GM18861 (cell line): Measurements from ENCODE around the gene CTSL.

Experiments used
- ATAC-seq: cut with Tn5 transposase; IDR thresholded peaks from one replicate; pipeline ENCODE4 v1.9.1; 2021; ENCODE audit not compliant: unreplicated experiment

CTSL gene

DNA sequence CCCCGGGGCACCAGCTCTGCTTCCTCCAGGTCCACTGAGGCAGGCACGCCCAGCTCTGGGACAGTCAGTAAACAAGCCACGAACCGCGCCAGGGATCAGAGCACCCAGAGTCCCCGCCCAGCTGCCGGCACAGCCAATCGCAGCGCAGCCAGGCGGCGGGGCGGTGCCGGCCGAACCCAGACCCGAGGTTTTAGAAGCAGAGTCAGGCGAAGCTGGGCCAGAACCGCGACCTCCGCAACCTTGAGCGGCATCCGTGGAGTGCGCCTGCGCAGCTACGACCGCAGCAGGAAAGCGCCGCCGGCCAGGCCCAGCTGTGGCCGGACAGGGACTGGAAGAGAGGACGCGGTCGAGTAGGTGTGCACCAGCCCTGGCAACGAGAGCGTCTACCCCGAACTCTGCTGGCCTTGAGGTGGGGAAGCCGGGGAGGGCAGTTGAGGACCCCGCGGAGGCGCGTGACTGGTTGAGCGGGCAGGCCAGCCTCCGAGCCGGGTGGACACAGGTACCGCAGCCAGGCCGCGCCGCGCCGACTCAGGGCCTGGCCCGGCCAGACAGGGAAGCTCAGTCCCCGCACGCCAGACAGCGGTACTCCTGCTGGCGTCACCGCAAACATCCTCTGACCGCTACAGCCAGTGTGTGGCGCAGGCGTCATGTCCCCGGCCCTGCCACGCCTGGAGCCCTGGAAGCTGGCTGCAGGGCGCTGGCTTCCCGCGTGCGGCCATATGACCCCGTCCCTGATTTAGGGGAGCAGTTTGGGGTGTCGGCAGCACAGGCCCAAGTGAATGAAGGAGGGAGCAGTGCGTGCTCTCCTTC, at the start of gene CTSL:
TSS of gene CTSL (plus strand) at position 220 of the 810 bp plus-strand sequence. CDS start 1,485 bp downstream, outside the sequence.
- no peak for ATAC-seq

DNA sequence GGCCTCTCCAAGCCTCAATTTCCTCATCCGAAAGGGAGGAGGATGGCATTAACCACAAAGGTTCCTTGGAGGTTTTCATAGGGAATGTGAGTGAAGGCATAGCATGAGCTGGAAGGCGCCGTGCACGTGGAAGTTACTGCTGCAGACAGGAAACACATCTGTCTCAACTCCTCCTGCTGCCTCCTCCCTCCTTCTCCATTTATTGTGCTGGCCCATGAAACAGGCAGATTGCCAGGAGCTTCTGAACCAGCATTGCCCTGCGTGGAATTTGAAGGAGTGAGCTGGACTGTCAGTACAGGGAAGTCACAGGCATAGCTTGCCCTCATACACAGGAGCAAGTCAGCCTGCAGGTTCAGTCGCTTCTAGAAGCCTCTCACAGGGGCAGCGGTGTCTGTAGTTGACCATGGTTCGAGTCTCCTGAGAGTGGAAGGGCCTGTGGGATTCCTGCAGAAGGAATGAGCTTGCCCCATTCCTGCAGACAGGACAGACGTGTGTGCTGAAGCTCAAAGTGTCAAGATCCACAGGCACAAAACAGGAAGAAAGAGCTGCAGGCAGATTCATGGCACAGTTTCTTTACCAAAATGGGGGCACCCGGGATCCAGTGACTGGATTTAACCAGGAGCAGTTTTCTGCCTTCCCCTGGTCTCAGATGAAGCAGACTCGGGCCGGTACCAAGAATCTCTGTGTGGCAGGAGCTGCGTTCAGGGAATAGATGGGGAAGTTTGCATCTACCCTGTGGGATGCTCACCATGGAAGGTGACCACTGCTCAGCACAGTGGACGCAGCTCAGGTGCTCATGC, 48.7 kb upstream of the CTSL start:
- no peak for ATAC-seq

GRCh38 chr9:87677776-87678587, 47.9 kb upstream of the CTSL start:
- no peak for ATAC-seq

DNA sequence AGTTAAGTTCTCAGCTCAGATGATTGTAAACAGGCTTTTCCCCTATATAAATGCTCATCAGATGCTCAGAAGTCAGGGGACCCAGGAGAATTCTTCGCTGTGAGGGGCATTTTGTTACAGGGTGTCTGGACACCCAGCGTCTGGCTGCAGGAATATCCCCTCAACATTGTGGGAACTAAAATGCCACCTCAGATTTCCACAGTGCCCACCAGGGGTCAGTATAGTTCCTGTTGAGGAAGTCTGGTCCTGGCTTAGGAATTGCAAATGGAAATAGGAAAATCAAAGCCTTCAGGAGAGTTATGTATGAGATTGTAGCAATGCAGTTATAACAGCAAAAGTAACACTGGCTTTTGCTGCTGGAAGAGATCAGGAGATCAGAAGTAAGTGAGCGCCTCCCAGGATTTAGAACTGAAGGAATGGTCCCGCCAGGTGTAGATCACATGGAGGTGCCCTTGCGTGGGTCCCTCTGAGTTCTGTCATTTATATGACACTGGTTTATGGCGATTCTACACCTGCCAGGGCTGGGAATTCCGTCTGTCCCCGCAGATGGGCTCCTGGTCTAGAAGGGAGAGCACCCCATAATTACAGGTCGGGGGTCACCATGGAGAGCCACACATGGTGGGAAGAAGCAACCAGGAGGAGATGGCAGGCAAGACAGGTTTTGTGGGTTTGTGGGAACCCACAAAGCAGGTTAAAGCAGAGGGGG, 47.1 kb upstream of the CTSL start:
- ATAC-seq: no peak

GRCh38 chr9:87681271-87682061, 44.5 kb upstream of the CTSL start:
- ATAC-seq: no peak

DNA sequence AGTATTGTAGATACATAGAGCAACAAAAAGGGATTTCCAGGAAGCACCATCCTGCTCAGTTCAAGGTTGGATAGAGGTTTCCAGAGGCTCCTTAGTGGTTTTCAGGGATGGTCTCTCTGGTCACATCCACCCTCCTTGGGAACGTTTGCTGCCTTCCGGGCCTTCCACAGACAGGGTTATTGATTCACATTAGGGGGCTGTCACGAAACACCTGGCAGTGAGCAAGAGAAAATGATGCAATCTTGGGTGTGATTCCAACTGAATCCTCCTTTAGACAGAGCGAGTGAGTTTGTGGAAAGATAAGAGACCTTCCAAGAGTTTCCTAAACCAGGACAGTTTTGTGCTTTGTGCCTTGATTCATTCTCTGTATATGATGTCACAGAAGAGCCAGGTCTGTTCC, 43.8 kb upstream of the CTSL start:
- ATAC-seq: no peak

DNA sequence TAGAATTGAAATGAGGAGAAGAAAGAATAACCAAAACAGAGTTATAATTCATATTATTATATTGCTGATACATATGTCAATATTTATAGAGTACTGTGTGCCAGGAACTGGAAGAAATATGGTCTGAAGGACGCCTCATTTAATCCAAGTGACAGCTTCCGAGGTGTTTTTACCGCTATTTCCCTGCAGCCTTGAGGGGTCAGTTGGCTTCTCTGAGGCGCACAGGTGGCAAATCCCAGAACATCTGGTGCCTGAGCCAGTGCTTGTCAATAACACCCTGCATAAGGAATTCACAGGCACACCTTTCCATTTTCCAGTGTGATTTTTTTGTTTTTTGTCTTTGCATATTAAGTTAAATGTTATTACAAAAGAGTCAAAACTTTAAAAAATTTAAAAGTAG, 43.3 kb upstream of the CTSL start:
- ATAC-seq: no peak

DNA sequence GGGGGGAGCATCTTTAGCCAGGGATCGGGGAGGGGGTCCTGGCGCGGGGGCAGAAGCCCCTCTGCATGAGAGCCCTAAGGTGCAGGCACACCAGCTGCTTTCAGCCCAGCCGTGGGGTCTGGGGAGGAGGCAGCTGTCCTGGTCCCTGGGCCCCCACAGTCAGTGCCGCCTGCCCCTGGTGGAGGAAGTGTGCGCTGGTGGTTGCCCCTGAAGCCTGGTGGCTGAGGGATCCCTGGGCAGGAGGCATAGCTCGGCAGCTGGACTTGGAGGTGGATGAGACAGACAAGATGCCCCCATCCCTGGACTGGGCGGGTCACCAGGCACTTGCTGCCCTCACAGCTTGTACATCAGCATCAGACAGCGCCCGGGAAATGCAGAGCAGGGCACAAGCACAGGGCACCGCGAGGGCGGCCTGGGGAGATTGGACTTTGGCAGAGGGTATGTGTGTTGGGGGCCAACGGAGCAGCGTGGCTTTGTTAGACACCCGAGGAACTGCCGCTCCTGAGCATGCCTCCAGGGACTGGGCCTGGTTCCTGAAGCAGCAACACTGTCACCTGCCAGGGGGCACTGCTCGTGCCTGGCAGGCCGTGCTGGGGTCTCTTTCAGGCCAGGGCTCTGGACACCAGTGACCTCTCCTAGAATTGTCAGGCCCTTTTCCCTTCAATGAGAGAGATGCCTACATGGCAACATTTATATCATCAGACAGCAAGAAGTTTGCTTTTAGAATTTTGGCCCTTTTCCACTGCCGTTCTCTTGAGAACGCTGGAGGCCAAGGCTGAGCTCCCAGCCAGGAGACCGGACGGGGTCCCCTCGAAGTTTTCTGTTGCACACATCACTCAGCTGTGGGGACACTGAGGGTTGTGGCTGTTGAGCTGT, 41.9 kb upstream of the CTSL start:
- ATAC-seq: no peak

DNA sequence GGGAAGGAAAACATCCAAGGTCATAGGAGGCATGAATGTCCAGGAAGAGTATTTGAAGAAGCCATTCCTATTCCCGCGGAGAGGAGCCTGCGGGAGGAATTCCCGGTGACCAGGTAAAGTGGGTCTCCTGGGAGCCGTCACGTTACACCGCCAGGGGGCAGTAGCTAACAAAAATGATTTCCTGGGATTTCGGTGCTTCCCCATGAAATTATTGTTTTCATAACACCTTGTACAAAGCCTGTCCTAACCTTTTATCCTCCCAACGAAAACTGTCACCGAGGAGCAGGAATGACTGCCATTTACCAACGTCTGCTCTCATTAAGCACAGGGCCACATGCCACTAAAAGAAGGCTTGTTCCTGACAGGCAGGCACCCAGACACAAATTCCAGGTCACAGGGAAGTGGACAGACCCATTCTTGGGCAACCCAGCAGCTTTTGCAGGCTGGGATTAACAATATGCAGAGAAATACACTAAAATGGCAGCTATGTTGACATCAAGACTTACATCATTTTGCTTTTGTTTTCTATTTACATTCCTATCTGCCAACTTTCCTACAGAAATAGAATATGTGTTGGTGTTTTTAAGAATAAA, 41.2 kb upstream of the CTSL start:
- ATAC-seq: no peak

- no peak for ATAC-seq
Measured at GRCh38 chr9:87685441-87685840, 40.5 kb upstream of the CTSL start.

DNA sequence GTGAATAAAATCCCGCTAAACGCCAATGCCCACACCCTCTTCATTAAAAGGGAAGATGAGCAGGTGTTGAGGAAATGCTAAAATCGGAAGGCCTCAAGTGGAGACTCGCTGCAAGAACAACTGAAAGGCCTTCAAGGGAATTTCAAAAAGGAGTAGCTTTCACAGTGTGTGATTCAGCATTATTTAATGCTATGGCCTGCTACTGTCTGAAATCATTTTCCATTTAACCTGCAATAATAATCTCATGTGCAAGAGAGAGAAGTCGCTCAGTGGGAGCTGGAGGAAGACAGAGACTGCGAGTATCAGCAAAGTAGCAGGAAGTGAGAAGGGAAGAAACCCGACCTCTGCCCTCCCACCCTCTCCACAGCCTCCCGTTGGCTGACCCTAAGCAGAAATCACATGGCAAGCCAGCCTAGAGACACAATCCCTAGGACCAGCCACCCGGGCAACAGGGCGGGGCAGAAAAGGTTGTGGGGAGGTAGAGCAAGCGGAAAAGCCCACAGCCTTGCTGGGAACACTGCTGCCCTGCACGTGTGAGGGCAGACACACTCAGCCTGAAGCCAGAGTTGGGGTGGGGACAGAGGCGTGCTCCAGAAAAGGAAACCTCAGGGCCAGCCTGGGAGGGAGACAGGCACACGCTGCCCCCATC, 39.9 kb upstream of the CTSL start:
- ATAC-seq: no peak

GRCh38 chr9:87686520-87687090, 39.3 kb upstream of the CTSL start:
- no peak for ATAC-seq

- ATAC-seq: no peak
Measured at GRCh38 chr9:87687207-87687606, 38.7 kb upstream of the CTSL start.

- no peak for ATAC-seq
Measured at GRCh38 chr9:87694236-87694755, 31.6 kb upstream of the CTSL start.

DNA sequence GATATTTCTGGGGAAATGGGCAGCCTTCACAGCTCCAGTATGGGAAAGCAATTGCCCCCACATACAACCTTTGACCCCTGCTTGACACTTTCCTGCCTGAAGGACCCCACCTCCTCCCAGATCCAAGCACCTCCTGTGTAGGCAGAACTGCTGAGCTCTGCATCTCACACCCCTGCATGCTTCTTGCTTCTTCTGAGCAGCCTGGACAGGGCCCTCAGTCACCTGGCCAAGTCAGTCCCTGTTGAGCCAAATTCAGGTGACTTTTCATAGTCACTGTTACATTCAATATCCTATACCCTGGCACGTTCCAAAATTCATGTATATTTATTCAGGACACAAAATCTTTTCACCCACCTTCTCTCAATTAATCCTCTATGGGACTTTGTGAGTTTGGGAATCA, 30.4 kb upstream of the CTSL start:
- ATAC-seq: no peak

DNA sequence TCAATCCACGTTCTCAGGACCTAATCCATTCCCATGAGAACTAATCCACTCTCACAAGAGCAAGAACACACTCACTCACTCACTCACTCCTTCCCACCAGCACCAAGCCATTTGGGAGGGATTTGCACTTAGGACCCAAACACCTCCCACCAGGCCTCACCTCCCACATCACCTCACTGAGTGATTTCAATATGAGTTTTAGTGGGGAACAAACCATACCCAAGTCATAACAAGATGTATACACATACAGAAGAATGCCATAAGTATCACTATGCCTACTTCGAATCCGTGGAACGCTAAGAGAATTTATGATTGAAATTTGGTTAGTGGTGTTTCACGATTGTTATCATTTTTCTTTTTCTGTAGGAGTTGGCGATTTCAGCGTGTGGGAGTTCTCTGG, 29.3 kb upstream of the CTSL start:
- no peak for ATAC-seq

GRCh38 chr9:87698069-87698809, 27.7 kb upstream of the CTSL start:
- no peak for ATAC-seq
